Mucosa of descending colon (tissue), 3 donors: ENCODE results near the gene ETNPPL. TPM values are rescaled to one million over a fixed set of nuclear protein-coding genes. Genes with fewer than 3 reads are reported as not detected.

Source experiments
- ATAC-seq: fragments of 200-7000 bp; cut with Tn5 transposase; one replicate; pipeline ENCODE4 v1.9.1; 2020; ENCODE audit warnings: mild to moderate bottlenecking, moderate library complexity
- DNase-seq, 3 donors: peaks; one replicate each; pipeline ENCODE4 v3.0.0-alpha.2; 2020
- H3K36me3 ChIP-seq: fragments of 200-600 bp; one replicate; pipeline ENCODE4 v1.8.0; 2021; ENCODE audit warnings: low read depth, mild to moderate bottlenecking
- H3K4me1 ChIP-seq: fragments of 200-600 bp; one replicate; pipeline ENCODE4 v1.8.0; 2021; ENCODE audit warnings: low read depth, mild to moderate bottlenecking
- H3K4me3 ChIP-seq: fragments of 200-600 bp; one replicate; pipeline ENCODE4 v1.8.0; 2021; ENCODE audit warnings: mild to moderate bottlenecking
- H3K9me3 ChIP-seq: fragments of 200-600 bp; one replicate; pipeline ENCODE4 v1.8.0; 2021; ENCODE audit warnings: mild to moderate bottlenecking
- CTCF ChIP-seq: fragments of 200-600 bp; IDR thresholded peaks from one replicate; pipeline ENCODE4 v1.8.0; 2022; ENCODE audit warnings: antibody characterized with exemption, mild to moderate bottlenecking
- intact Hi-C, 2 donors: fragments of 100-400 bp; cut with DNase I in 1 of 2; cut with micrococcal nuclease in 1 of 2; formaldehyde crosslinking; loops; one replicate each; pipeline versions ENCODE4 v1.11.0 to v1.11.1; 2022; cut with DNase I, micrococcal nuclease
- total RNA-seq, 3 donors: library from RNA; stranded (reverse); fragmentation: NEBNext Ultra II Directional in 2 of 3; extraction: Animal tissue kit (Norgen Biotek cat#: 25700) in 2 of 3; gene quantifications; one replicate each; pipeline versions ENCODE4 v1.2.1 to v1.2.4, GENCODE V29; 2021 to 2023
- donor health status: DM: no; HTN: no; CAD: no; lungs with moderate emphysema.
- donor health status: DM: no; HTN: no; CAD: no.
- donor health status: DM: no; HTN: yes; CAD: no.

The ETNPPL gene
- total RNA-seq, 3 donors from 2014 or later: not detected

DNA sequence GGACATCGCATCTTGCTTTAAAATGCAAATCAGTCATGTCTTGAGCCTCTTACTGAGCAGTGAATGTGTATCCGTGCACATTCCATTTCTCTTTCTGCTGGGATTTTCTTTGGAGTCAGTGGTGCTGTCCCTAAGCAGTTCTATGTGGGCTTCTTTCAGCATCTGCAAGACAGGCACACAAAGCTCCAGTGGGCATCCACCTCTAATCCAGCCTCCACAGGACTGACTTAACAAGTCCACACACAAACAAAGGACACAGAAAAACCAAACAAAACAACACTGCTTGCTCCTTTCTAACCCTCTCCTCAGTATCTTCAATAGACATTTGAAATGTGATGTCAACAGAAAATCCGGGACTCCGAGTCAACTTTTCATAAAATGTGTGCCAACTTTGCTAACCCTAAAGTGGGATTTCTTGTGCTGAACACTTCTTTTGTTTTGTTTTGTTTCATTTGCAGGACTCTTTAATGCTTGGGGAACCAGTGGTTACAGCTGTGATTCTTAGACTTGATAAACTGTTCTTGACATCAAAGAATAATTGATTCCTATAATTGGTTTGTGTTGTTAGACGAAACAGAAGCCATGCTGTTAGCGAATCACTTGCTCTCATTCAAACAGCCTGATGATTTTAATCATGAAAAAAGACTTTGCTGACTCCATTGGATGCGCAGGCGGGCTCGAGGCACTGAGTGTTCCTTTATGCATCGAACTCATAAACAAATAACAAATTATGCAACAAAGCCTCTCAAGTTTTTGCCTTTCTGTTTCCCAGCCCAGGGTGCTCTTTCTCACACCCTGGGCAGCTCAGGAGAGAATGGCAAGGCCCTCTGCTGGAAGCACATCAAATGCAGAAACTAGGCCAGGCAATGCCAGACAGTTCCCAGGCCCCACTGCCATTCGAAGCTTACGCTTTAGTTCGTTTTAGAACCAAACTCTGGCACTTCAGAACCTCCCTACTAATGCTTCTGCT is 20.1 kb downstream of the ETNPPL start:
- Histone ChIP-seq H3K36me3 (no peaks in the 10 kb centered on the region), H3K4me3 (no peak overlapping the region), H3K4me1 (no peaks in the 10 kb centered on the region), H3K9me3 (no peaks in the 10 kb centered on the region)
- no peak for TF ChIP-seq CTCF
- intact Hi-C loops: no loop called here
- ATAC-seq (no peak), DNase-seq (no peak)

DNA sequence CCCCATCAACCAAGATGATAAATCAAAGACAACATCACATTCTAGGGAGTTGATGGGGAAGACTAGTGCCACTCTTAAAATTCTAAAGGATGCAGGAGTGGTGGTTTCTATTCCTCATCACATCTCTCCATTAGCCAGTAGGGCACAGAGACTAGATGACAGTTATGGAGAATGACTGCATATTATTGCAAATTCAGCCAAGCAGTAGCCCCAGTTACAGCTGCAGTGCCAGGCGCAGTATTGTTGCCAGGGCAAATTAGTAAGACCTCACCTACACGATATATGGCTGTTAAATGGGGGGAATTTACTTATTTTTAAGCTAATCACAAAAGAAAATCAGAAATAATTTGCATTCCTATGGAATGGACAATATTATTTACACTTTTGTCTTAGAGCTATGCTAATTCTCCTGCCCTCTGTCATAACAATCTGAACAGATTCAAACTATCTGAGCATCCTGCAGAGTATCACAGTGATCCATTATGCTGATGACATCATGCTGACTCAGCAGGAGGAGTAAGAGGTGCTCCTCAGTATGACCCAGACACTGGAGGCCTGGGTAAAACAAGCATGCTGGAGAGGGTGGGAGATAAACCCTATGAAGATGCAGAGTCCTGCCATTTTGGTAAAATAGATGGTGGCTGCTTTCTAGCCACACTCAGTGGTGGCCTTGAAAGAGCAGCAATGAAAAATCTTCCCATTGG is 24.7 kb downstream of the ETNPPL start:
- no peak for ATAC-seq

GRCh38 chr4:108731006-108731405 is 31.8 kb downstream of the ETNPPL start:
- Histone ChIP-seq H3K4me3 (no peak overlapping the region), H3K36me3 (no peaks in the 10 kb centered on the region), H3K4me1 (no peaks in the 10 kb centered on the region), H3K9me3 (peaks cover 2% of the 10 kb centered on the region)
- ATAC-seq (no peak), DNase-seq (no peak)
- TF ChIP-seq CTCF: no peak
- intact Hi-C loops: no loop called here

More for the DNA sequence above, 24.7 kb downstream of the ETNPPL start:
- Histone ChIP-seq H3K9me3 (no peaks in the 10 kb centered on the region), H3K36me3 (no peaks in the 10 kb centered on the region), H3K4me3 (no peak overlapping the region), H3K4me1 (no peaks in the 10 kb centered on the region)
- no peak for DNase-seq
- TF ChIP-seq CTCF: no peak
- intact Hi-C loops: no loop called here

GRCh38 chr4:108730579-108730978 is 32.3 kb downstream of the ETNPPL start:
- ATAC-seq (no peak), DNase-seq (no peak)
- TF ChIP-seq CTCF: no peak
- Histone ChIP-seq H3K36me3 (no peaks in the 10 kb centered on the region), H3K4me1 (no peaks in the 10 kb centered on the region), H3K9me3 (peaks cover 6% of the 10 kb centered on the region), H3K4me3 (no peak overlapping the region)
- intact Hi-C loops: no loop called here

DNA sequence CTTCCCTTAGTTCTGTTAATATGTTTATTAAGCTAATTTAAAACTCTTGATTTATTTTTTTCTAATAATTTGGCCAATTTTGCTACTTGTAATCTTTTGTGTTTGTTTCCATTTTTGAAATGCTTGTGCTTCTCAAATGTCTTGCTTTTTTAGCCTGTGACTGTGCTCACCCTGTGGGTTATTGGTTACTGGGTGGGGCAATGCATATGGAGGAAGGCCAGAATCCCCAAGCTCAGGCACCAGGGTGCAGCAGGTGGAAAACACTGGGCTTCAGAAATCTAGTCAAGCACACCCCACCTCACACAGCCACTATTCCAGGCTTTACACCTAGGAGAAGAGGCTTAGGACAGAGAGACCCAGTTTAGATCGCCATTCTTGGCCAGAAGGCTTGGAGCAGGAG is 33.1 kb downstream of the ETNPPL start:
- H3K9me3 ChIP-seq: peaks cover 15% of the 10 kb centered on the region
- ATAC-seq: no peak

More for the DNA sequence above, 33.1 kb downstream of the ETNPPL start:
- H3K4me1 ChIP-seq: no peaks in the 10 kb centered on the region
- no peaks in the 10 kb centered on the region for H3K36me3 ChIP-seq
- intact Hi-C loops: no loop called here
- no peak for TF ChIP-seq CTCF
- no peak overlapping the region for H3K4me3 ChIP-seq
- no peak for DNase-seq
